ENCODE measurements around the gene MAP4K2. TPM values are rescaled to one million over a fixed set of nuclear protein-coding genes. Genes with fewer than 3 reads are reported as not detected.

The MAP4K2 gene
- total and polyA plus RNA-seq, 8 donors, result 19.3 to 48.2 (median 45.2) TPM

GRCh38 chr11:64747961-64748665 lies 54.9 kb downstream of the MAP4K2 start:
- Histone ChIP-seq H3K36me3 (peaks cover 0 to 5% of the 10 kb centered on the region in 2 donors), H3K4me1 (peaks cover 17 to 31% of the 10 kb centered on the region in 2 donors), H3K27ac (no peak overlapping the region), H3K27me3 (peaks cover 5 to 29% of the 10 kb centered on the region in 2 donors), H3K4me3 (no peak overlapping the region), H3K9me3 (no peaks in the 10 kb centered on the region)
- no peak for TF ChIP-seq CTCF (IDR thresholded peaks at IDR 0.05)
- DNase-seq, result no peak
- intact Hi-C loops (cut with DNase I), result no loop called here
- ATAC-seq, result no peak

- ATAC-seq, result no peak
- Histone ChIP-seq H3K4me1 (peaks cover 27 to 47% of the 10 kb centered on the region in 2 donors), H3K27me3 (peaks cover 5 to 46% of the 10 kb centered on the region in 2 donors), H3K4me3 (no peak overlapping the region), H3K36me3 (peaks cover 0 to 5% of the 10 kb centered on the region in 2 donors), H3K27ac (peak overlapping the region; percentile 88 to 99), H3K9me3 (no peaks in the 10 kb centered on the region)
- no peak for DNase-seq
- TF ChIP-seq CTCF (IDR thresholded peaks at IDR 0.05), result no peak
- intact Hi-C loops (cut with DNase I), result no loop called here
Measured at GRCh38 chr11:64746486-64746885, 56.5 kb downstream of the MAP4K2 start.

- H3K9me3 ChIP-seq, result no peaks in the 10 kb centered on the region
- peak overlapping the region; percentile 28 to 59 for H3K4me3 ChIP-seq
- peaks cover 5 to 53% of the 10 kb centered on the region in 2 donors for H3K27me3 ChIP-seq
- TF ChIP-seq CTCF (IDR thresholded peaks at IDR 0.05), result no peak
- H3K27ac ChIP-seq, result peak overlapping the region; percentile 88 to 99
- intact Hi-C loops (cut with DNase I), result no loop called here
- DNase-seq, result peak; percentile 19 to 95 (median 72)
- H3K36me3 ChIP-seq, result peaks cover 0 to 6% of the 10 kb centered on the region in 2 donors
- ATAC-seq, result peak; percentile 54
- H3K4me1 ChIP-seq, result peaks cover 27 to 53% of the 10 kb centered on the region in 2 donors
Measured at GRCh38 chr11:64745521-64746328, 57.3 kb downstream of the MAP4K2 start.

- peak; percentile 13 for ATAC-seq
- Histone ChIP-seq H3K27me3 (peaks cover 5 to 59% of the 10 kb centered on the region in 2 donors), H3K4me1 (peaks cover 27 to 53% of the 10 kb centered on the region in 2 donors), H3K27ac (peak overlapping the region; percentile 88 to 99), H3K4me3 (peak overlapping the region; percentile 28 to 59), H3K9me3 (no peaks in the 10 kb centered on the region), H3K36me3 (peaks cover 0 to 9% of the 10 kb centered on the region in 2 donors)
- intact Hi-C loops (cut with DNase I), result no loop called here
- DNase-seq, result peak; percentile 19 to 97 (median 72)
- TF ChIP-seq CTCF (IDR thresholded peaks at IDR 0.05), result no peak
Measured at GRCh38 chr11:64745189-64745520, 57.9 kb downstream of the MAP4K2 start.

Data from left lung (tissue), 10 donors.